Activated CD4-positive, CD25-positive, alpha-beta regulatory T cell treated with anti-CD3 and anti-CD28 coated beads, Interleukin-2, amount 50 U/mL, for 72 hours (primary cell): Measurements from ENCODE around the gene DEFB124.
"Not testable (repeated sequence)": the region's sequence is repeated elsewhere in the genome, so short reads cannot be mapped to it uniquely, and the experiment has no call there.

Experiments
- DNase-seq: peaks from one replicate; pipeline ENCODE4 v3.0.0; 2021

DEFB124 gene, protein sequence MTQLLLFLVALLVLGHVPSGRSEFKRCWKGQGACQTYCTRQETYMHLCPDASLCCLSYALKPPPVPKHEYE

DNA sequence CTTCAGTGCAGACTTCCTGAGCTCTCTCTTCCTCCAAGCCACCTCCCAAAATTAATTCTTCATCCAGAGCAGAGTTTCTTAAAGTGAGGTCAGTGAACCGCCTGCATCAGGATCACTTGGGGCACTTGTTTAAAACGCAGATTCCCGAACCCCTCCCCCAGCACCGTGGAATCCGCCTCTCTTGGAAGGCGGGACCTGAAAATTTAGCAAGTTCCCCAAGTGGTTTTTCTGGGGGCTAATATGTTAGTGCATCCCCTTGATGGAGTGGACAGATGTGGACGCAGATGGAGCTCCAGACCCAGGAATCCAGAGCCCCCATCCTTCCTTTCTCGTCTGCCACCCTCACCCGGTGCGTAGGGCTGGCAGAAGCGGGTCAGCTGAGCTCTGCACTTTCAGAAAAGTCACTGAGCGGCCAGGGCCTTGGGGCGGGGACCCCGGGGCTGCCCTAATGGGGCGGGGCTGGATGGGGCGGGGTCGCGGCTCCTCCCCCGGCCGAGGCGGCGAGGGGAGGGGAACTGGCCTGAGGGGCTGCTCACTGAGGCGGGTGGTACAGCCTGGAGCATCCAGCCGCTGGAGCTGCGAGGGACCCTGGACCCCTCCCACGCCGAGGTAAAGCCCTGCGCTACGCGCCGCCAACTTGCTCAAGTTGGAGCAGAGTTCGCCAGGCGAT lies at the start of gene DEFB124, which contains the start of gene REM1:
Gene DEFB124 (minus strand): TSS at position 370 of the 670 bp plus-strand sequence. CDS start 2,114 bp downstream, outside the sequence.
Gene REM1 (plus strand): TSS at position 531 of the 670 bp plus-strand sequence. CDS start 1,158 bp downstream, outside the sequence.
- DNase-seq = no peak

DNA sequence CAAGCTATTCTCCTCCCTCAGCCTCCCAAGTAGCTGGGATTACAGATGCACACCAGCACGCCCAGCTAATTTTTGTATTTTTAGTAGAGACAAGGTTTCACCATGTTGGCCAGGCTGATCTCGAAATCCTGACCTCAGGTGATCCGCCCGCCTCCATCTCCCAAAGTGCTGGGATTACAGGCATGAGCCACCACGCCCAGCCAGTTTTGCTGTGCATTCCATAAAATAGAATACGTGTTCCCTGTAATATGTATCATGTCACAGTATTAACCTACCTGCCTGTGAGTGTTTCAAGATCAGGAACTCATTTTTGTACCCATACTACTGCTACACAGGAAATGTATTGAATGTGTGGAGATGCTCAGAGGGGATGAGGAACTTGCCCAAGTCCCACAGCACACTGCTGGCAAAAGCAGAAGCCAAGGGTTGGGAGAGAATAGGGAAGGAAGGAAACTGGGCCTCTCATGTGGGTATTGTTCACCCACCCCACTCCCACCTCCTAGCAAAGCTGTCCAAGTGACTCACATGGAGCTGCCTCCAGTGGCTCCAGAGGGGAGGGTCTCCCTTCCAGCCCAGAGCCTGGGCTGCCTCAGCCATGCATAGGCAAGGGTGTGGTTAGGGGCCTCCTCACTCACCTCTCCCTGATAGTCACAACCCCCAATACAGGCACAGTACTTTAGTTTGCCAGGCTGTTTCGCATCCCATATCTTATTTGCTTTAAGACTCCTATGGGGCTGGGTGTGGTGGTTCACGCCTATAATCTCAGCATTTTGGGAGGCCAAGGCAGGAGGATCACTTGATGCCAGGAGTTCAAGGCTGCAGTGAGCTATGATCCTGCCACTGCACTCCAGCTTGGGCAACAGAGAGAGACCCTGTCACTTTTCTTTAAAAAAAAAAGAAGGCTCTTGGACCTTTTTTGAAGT lies 48.7 kb upstream of the DEFB124 start:
- no peak for DNase-seq

DNA sequence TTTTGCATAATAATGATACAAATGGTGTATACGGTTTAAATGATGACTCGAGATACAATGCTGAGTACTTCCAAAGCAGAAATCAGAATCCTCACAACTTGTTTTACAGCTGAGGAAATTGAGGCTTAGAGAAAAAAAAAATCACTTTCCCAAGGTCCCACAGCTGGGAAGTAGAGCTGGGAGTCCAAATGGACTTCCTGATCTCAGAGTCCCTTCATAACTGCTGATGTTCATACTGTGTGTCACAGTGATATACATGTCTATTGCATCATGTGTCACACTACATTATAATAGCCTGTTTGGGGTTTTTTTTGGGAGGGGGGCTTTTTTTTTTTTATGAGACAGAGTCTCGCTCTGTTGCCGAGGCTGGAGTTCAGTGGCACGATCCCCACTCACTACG lies 47.8 kb upstream of the DEFB124 start:
- no peak for DNase-seq

DNA sequence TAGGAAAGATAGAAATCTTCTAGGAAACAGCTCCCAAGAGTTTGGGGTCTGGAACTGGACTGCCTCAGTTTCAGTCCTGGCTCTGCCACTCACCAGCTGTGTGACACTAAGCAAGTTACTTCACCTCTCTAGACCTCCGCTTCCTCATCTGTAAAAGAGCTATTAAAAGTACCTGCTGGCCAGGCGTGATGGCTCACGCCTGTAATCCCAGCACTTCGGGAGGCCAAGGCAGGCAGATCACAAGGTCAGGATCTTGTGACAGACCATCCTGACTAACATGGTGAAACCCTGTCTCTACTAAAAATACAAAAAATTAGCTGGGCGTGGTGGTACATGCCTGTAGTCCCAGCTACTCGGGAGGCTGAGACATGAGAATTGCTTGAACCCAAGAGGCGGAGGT lies 46.3 kb upstream of the DEFB124 start:
- not testable (repeated sequence) for DNase-seq

DNA sequence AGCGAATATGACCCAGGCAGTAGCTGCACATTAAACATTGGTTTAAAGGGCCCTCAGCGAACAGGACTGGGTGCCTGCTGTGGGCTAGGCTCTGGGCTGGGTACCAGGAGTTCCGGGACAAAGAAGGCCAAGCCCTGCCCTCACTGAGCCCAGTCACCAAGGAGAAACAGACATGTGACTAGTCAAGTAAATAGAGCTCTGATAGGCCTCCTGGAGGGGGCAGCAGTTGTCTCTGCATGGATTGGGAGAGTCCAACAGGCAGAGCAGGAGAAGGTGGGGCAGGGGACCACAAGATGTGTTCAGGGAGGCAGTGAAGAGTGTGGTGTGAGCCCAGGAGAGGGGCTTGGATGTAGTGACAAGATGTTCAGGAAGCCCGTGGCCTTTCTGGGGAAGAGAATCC lies 42.4 kb upstream of the DEFB124 start:
- no peak for DNase-seq

DNA sequence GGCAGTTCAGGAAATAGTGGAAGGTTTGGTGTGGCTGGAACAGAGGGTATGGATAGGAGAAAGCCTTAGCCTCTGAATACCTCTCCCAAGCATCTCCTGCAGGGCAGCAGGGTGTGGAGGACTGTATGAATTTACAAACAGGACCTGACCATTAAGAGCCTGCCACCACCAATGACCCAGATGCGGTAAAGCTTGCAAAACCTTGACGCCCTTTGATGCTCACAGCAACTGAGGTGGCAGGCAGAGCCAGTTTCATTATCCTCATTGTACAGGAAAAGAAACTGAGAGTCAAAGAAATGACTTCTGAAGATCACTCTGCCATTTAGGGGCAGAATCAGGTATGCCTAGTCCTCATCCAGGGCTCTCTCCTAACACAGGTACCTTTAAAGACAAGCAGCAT lies 41.7 kb upstream of the DEFB124 start:
- no peak for DNase-seq

DNA sequence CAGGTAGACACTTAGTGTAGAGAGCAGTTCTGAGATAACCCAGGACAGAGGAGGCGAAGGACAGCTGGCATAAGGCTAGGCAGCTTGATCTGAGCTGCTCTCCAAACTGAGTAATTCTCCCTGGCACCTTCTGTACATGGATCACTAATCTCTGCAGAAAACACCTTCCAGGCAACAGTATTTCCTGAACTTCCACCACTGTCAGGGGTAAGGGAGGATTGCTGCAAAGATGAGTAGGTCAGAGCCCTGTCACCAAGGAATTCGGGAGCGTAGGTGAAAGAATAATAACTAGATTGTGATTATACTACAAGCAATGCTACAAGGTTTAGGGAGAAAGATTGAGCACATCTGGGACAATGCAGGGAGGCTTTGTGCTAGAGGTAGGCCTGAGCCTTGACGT lies 41.2 kb upstream of the DEFB124 start:
- no peak for DNase-seq

DNA sequence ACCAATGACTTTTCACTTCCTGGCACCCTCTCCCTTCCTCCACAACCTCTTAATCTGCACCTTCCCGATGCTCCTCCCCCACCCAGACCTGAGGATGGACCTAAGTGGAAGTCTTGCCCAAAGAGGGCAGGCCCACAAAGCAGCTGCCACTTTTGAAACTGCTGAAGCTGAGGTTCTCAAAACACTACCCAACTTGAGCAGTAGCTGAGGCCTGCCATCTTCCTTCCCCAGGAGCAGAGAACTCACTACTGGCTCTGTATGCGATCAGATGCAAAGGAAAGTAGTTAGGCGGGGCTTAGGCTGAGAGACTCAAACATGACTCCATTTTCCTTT lies 40.8 kb upstream of the DEFB124 start:
- DNase-seq = no peak

DNA sequence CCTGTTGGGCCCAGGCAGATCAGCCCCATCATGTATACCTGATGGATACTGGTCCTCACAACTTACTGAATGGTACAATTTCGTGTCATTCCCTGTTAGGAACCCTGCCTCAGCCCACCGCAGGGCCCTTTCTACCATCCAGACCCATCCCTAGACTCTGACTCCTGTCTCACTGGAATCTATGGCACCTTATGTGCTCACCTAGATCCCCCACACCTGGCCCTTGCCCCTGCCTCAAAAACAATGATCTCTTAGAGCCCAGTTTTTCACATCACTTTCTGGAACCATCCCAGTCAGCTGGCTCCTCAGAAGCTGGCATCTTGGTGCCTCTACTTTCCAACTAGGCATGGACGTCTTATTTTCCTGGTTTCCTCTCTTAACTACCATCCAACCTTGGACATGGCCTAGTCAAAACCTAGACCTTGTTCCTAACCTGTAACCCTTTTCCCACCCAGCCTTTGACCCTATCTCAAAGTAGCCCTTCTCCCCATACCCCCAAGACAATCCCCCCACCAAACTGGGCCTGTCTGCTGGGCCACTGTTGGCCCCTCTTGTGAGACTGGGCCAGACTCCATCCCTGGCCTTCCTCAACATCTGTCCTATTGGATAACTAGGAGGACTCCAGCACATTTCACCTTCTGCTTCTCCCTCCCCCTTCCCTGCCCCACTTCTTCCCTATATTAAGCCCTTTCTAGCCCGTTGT lies 40.3 kb upstream of the DEFB124 start:
- DNase-seq = no peak

DNA sequence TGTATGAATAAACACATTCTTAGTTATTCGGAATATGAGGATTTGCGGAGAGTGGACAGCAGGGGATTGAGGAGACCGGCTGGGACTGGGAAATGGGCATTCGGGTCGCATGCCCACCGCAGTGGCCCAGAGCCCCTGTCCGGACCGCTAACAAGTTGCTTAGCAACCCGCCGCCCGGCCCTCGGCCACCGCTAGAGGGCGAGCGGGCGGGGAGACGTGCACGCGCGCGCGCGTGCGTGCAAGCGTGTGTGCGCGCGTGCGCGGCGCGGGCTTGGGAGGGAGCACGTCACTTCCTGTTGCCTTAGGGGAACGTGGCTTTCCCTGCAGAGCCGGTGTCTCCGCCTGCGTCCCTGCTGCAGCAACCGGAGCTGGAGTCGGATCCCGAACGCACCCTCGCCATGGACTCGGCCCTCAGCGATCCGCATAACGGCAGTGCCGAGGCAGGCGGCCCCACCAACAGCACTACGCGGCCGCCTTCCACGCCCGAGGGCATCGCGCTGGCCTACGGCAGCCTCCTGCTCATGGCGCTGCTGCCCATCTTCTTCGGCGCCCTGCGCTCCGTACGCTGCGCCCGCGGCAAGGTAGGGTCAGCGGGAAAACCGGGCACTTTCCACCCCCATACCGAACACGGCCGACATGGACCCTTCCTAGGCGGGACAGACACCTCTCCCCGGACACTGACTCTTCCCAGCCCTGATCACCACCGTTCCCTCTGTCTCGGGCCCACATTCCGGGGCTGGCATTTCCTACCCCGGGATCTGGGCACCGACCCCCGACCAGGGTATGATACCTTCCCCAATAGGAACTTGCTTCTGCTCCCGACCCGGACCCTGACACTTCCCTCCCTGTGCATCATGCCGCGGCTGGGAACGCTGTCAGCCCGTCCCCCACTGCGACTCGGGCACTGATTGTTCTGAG lies 39.5 kb upstream of the DEFB124 start, which contains the start of gene HM13:
Gene HM13 (plus strand): TSS at position 289 of the 918 bp plus-strand sequence. CDS start 110 bp downstream, at position 399.
- DNase-seq = peak; percentile 84

DNA sequence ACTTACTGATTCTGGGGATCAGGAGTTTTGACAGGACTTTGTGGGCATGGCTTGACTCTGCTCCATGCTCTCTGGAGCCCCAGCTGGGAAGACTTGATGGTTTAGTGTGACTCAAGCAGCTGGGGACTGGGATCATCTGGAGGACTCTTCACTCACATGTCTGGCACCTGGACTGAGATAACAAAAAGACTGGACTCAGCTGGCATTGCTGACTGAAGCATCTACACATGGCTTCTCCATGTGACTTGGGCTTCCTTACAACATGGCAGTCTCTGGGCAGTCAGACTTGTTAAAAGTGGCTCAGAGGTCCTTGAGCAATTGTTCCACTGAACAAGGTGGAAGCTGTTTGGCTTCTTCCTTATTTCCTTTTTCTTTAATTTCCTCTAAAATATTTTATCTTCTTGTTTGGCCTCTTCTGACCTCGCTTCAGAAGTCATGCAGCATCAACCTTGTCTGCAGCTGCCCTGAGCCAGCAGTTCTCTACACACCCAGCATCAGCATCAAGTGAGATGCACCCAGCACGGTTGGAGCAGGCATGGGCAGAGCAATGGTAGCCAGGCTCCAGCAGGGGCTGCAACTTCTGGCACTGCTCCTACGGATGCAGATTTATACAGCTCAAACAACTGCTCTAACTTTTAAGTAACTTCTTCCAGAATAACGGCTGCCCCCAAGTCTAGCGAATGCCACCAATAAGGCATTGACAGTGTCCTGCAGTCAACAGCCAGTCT lies 33.8 kb upstream of the DEFB124 start:
- DNase-seq = no peak

DNA sequence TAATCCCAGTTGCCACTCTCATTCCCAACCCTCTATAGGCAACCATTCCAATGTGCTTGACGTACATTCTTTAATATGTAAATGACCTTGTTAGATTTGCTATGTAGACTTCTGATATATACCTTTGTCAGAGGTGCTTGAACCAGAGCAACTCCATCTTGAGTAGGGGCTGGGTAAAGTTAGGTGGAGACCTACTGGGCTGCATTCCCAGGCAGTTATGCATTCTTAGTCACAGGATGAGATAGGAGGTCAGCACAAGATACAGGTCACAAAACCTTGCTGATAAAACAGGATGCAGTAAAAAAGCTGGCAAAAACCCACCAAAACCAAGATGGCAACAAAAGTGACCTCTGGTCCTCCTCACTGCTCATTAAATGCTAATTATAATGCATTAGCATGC lies 31.0 kb upstream of the DEFB124 start:
- DNase-seq = no peak

DNA sequence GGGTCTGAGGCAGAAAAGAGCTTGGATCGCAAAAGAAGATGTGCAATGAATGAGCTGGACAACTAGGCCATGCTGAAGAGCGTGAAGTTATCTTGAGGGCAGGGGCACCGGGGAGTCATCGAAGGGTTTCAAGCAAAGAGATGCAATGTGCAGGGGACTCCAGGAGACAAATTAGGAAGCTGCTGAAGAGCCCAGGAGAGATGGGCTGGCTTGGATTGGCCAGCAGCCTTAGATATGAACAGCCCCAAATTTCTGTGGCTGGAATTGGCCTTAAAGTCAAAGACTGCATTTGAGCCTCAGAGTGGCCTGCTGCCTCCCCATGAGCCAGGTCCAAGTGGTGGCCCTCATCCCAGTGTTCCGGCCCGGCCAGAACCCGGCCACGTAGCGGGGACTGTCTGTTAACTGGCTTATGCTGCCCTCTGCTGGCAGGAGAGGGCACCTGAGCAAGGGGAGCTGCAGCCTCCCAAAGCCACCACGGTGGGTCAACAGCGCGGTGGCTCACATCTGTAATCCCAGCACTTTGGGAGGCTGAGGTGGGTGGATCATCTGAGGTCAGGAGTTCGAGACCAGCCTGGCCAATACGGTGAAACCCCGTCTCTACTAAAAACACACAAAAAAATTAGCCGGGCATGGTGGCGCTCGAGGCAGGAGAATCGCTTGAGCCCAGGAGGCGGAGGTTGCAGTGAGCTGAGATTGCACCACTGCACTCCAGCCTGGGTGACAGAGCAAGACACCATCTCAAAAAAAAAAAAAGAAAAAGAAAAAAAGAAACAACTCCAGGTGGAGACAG lies 28.2 kb upstream of the DEFB124 start:
- DNase-seq = peak; percentile 80

DNA sequence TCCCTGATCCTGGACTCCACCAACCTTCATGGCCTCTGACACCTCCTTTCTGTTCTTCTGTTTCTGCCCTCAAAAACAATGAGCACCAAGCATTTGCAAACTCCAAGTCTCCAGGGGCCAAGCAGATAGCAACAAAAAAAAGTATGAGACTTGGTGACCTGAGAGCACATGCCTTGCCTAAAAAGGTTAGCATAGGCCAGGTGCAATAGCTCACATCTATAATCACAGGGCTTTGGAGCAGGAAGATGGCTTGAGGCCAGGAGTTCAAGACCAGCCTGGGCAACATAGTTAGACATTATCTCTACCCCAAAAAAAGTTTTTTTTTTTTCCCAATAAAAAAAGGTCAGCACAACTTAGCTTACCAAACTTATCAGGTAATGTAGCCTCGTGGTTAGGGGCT lies 25.6 kb upstream of the DEFB124 start:
- no peak for DNase-seq

DNA sequence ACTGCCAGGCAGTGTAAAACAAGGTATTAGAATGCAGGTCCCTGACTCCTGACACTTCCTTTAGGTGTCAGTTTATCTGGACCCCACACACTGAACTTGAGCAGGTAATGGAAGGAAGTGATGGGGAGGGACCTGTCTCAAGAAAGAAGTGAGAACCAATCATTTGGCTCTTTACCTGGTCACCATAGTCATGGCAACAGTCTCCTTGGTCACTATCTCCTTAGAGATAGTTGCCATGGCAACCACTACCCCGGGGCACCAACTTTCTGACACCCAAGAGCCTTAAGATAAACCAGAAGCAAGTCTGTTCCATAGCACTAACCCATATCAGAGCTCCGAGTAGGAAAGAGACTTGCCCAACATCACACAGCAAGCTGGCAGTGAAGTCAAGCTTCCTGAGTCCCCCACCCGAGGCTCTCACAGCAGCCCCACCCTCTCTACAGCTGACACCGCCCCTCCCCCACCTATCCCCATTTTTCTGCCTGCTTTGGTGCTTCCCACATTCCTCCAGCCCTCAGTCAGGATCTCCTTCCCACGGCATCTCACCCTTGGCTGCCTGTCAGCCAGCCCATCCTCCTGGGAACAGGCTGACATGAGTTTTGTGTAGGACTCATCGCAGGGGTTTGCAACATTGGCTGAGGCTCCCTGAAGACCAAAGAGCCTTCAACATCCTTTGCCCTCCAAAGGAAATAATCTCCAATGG lies 23.1 kb upstream of the DEFB124 start:
- DNase-seq = no peak

DNA sequence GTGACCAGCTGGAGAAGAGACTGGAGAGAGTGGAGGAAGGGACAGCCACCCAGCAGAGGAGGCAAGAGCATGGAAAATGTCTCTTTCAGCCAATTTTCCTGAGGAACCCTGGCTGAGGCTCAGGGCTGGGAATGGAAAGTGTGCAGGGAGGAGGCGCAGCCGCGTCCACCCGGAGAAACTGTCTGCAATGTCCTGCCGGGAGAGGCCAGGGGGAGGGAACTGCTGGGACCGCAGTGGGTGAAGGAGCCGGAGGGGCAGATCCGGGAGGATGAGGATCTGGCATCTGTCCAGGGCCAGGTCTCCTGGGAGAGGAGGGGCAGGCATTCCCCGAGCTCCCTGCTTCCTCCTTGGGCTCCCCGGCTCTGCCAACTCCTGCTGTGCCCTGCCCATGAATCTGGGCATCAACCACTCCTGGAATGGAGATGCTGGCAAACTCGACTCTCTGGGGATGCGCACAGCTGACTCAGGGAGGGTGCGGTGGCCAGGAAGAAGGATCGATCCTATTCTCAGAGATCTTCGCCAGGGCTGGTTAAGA lies 21.9 kb upstream of the DEFB124 start:
- no peak for DNase-seq

DNA sequence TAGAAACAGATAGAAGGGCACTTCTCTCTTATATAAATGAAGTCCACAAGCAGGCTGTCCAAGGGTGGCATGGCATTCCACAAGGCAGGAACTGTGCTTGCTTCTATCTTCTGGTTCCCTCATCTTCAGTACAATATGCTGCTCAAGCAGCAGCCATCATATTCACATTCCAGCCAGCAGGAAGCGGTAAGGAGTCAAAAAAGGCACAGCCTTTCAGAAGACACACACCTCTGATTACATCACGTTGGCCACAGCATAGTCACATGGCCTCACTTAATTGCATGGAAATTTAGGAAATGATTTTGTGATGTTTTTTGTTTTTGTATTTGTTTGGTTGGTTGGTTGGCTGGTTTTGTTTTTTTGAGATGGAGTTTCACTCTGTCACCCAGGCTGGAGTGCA lies 19.2 kb upstream of the DEFB124 start:
- DNase-seq = no peak

DNA sequence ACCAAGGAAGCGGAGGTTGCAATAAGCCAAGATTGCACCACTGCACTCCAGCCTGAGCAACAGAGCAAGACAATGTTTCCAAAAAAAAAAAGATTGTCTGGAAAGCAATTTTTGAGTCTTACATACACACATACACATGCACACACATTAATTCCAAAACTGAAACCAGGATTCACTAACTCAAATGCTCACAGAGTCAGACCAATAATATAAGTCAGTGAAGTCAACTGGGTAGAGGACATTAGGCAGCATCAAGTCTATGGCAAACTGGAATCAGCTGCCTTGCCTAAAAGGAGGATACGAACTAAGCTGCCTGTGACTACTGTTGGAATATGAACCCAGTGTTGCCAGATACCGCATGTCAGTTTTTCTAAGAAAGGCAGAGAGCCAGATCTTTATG lies 15.8 kb upstream of the DEFB124 start:
- DNase-seq = no peak

DNA sequence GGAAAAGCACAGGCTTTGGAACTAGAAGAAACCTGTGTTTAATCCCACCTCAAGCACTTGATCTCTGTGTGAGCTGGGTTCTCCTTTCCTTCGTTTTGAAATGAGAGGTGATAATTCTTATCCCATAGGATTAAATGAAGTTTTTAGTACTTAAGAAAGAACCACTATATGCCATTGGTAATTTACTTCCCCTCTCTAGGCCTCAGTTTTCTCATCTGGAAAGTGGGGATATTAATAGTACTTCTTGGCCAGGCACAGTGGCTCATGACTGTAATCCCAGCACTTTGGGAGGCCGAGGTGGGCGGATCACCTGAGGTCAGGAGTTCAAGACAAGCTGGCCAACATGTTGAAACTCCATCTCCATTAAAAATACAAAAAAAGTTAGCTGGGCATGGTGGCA lies 14.2 kb upstream of the DEFB124 start:
- no peak for DNase-seq

DNA sequence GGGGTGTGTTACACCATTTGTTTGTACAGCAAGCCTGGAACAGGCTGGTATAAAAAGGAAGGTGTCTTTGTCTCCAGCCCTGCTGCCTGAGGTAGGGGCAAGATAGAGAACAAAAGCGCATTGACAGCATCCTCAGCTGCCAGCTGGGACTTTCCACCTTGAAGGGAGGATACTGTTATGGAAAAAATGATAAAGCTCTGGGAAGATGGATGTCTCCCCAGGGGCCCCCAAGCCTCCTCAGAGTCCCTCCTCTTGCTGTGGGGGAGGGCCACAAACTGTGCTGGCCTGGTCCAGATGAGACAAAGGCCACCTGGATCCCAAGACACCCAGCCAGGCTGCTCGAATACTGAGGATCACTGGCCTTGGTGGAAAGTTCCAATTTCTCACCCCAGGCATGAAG lies 13.2 kb upstream of the DEFB124 start:
- DNase-seq = no peak
